GM12878 (cell line): ENCODE results near the gene EBF3. TPM values are rescaled to one million over a fixed set of nuclear protein-coding genes. Genes with fewer than 3 reads are reported as not detected.

ENCODE experiments used
- ATAC-seq: fragments of 200-7000 bp; cut with Tn5 transposase; 3 replicates; pipeline ENCODE4 v1.9.1; 2020; ENCODE audit warnings: mild to moderate bottlenecking, moderate library complexity
- BruUV-seq: library from RNA; stranded (reverse); fragments of 400-500 nt; replicated peaks from 2 replicates; lab custom pipeline; 2021; lab: Mats Ljungman, UMichigan
- CTCF ChIA-PET: fragments of 300-600 bp; sonication (Branson Sonifier 250); formaldehyde crosslinking; extraction: SDS; loops from one replicate; lab custom pipeline; 2021; ENCODE audit warnings: inconsistent platforms; lab: Yijun Ruan, JAX
- POLR2A ChIA-PET: fragments of 350-600 bp; formaldehyde crosslinking; extraction: SDS; loops from one replicate; lab custom pipeline; 2021; ENCODE audit warnings: inconsistent platforms; lab: Charles Lee
- RAD21 ChIA-PET: fragments of 300-600 bp; sonication (Branson Sonifier 250); formaldehyde crosslinking; loops from one replicate; lab custom pipeline; 2023; ENCODE audit warnings: antibody characterized with exemption; ENCODE audit not compliant: unreplicated experiment; lab: Charles Lee
- SMC1A ChIA-PET: fragments of 300-600 bp; sonication (Branson Sonifier 250); formaldehyde crosslinking; loops from one replicate; lab custom pipeline; 2023; ENCODE audit not compliant: unreplicated experiment, uncharacterized antibody; lab: Charles Lee
- DNase-seq: peaks from one replicate; pipeline ENCODE4 v3.0.0-alpha.2; 2011; ENCODE audit warnings: low read depth, low spot score
- FAIRE-seq: peaks from 3 replicates; lab custom pipeline; 2011; peaks lifted over from hg19 to GRCh38; lab: Jason Lieb, UNC
- H2AFZ ChIP-seq: 2 replicates; pipeline ENCODE4 v1.6.0; 2011; ENCODE audit warnings: low read depth, low read length, control low read depth; ENCODE audit not compliant: control insufficient read depth
- H3K27ac ChIP-seq: 2 replicates; pipeline ENCODE4 v1.5.1; 2011; ENCODE audit warnings: control low read depth; ENCODE audit not compliant: control insufficient read depth, insufficient read depth
- H3K27me3 ChIP-seq, 2 experiments: replicated peaks in 1 of 2; 2 replicates each; pipeline versions ENCODE4 v1.6.0 to v1.6.1; 2011; ENCODE audit warnings: low read length in 1 of 2; ENCODE audit not compliant: control insufficient read depth in 2 of 2, insufficient read depth in 2 of 2
- H3K36me3 ChIP-seq, 2 experiments: 2 replicates each; pipeline ENCODE4 v1.5.1; 2011; ENCODE audit warnings: low read length in 1 of 2; ENCODE audit not compliant: control insufficient read depth in 2 of 2, insufficient read depth in 2 of 2
- H3K4me1 ChIP-seq: 2 replicates; pipeline ENCODE4 v1.6.1; 2011; ENCODE audit warnings: mild to moderate bottlenecking, low read length, moderate library complexity, mixed read lengths; ENCODE audit not compliant: control insufficient read depth, insufficient read depth
- H3K4me2 ChIP-seq: 2 replicates; pipeline ENCODE4 v1.6.0; 2011; ENCODE audit warnings: control low read depth; ENCODE audit not compliant: control insufficient read depth, insufficient read depth
- H3K4me3 ChIP-seq: fragments of 200-600 bp; sonication (generic); 2 replicates; pipeline ENCODE4 v1.5.1; 2016
- H3K79me2 ChIP-seq: 2 replicates; pipeline ENCODE4 v1.6.0; 2011; ENCODE audit warnings: low read length; ENCODE audit not compliant: control insufficient read depth, insufficient read depth
- H3K9ac ChIP-seq: 2 replicates; pipeline ENCODE4 v1.8.0; 2011; ENCODE audit warnings: low read length, control low read depth, mixed read lengths; ENCODE audit not compliant: control insufficient read depth, insufficient read depth
- H3K9me3 ChIP-seq: replicated peaks from 3 replicates; pipeline ENCODE4 v1.5.1; 2011; ENCODE audit warnings: mild to moderate bottlenecking, low read length; ENCODE audit not compliant: control insufficient read depth, insufficient read depth
- H4K20me1 ChIP-seq: 2 replicates; pipeline ENCODE4 v1.6.0; 2011; ENCODE audit not compliant: control insufficient read depth, insufficient read depth
- CEBPB ChIP-seq, 2 experiments: fragments of 150-350 bp in 1 of 2; IDR thresholded peaks; 2 replicates each; pipeline ENCODE4 v1.6.1; 2012 to 2014; ENCODE audit warnings: low read depth in 2 of 2, low read length in 2 of 2, borderline replicate concordance in 1 of 2, inconsistent platforms in 1 of 2
- ELK1 ChIP-seq: IDR thresholded peaks from 2 replicates; pipeline ENCODE4 v1.6.1; 2012; ENCODE audit warnings: low read depth, low read length, improper control_type of control experiment
- FOS ChIP-seq: IDR thresholded peaks from 3 replicates; pipeline ENCODE4 v1.6.1; 2011; ENCODE audit warnings: borderline replicate concordance; ENCODE audit not compliant: insufficient read length; ENCODE audit errors: extremely low read depth
- IKZF1 ChIP-seq: fragments of 450-650 bp; conservative IDR thresholded peaks from 2 replicates; pipeline ENCODE4 v1.6.1; 2017; ENCODE audit warnings: antibody characterized with exemption, mild to moderate bottlenecking
- IRF3 ChIP-seq: fragments of 450-650 bp; IDR thresholded peaks from 2 replicates; pipeline ENCODE4 v1.6.1; 2014; ENCODE audit warnings: mild to moderate bottlenecking
- KLF5 ChIP-seq: fragments of 450-650 bp; IDR thresholded peaks from 2 replicates; pipeline ENCODE4 v1.6.1; 2014; ENCODE audit warnings: mild to moderate bottlenecking; ENCODE audit not compliant: partially characterized antibody
- MYC ChIP-seq: IDR thresholded peaks from 2 replicates; pipeline ENCODE4 v1.6.1; 2011; ENCODE audit warnings: mild to moderate bottlenecking, low read length, moderate library complexity, inconsistent platforms; ENCODE audit not compliant: insufficient read depth, insufficient replicate concordance, insufficient read length, severe bottlenecking
- PBX3 ChIP-seq: IDR thresholded peaks from 2 replicates; pipeline ENCODE4 v1.6.1; 2011; ENCODE audit warnings: mild to moderate bottlenecking, low read depth, low read length, moderate library complexity; ENCODE audit not compliant: insufficient replicate concordance
- RFX5 ChIP-seq: IDR thresholded peaks from 2 replicates; pipeline ENCODE4 v1.6.1; 2011; ENCODE audit warnings: low read depth, low read length, improper control_type of control experiment
- SUZ12 ChIP-seq: fragments of 200-600 bp; sonication (generic); IDR thresholded peaks from one replicate; pipeline ENCODE4 v1.6.1; 2018; ENCODE audit warnings: antibody characterized with exemption, mild to moderate bottlenecking; ENCODE audit not compliant: unreplicated experiment
- TCF7 ChIP-seq: IDR thresholded peaks from 2 replicates; pipeline ENCODE4 v1.6.1; 2014; ENCODE audit warnings: antibody characterized with exemption, borderline replicate concordance
- ZBTB11 ChIP-seq: fragments of 450-650 bp; formaldehyde crosslinking; IDR thresholded peaks from 2 replicates; pipeline ENCODE4 v1.5.0; 2022; ENCODE audit warnings: mild to moderate bottlenecking, missing genetic modification characterization
- WGBS: methylation state at CpG from one replicate; pipeline ENCODE4 v1.1.6; 2016; ENCODE audit warnings: low lambda C conversion rate; ENCODE audit not compliant: insufficient replicate concordance, insufficient coverage; ENCODE audit errors: missing lambda C conversion rate; 5-methylcytosine and 5-hydroxymethylcytosine counted together
- in situ Hi-C: fragments of 300-500 bp; cut with MboI; formaldehyde crosslinking; loops from 9 replicates; pipeline ENCODE4 v1.14.3; 2018; ENCODE audit warnings: mixed read lengths
- intact Hi-C: fragments of 100-400 bp; cut with micrococcal nuclease; formaldehyde crosslinking; loops from one replicate; pipeline ENCODE4 v1.14.2; 2022; ENCODE audit not compliant: unreplicated experiment
- polyA plus RNA-seq, 11 experiments: library from polyadenylated mRNA; depleted of rRNA in 4 of 11; unstranded in 6 of 11; stranded (reverse) in 5 of 11; fragments of >200 nt; fragmentation: Nextera tagmentation in 4 of 11; fragmentation: Illumina TruSeq in 1 of 11; extraction: Ambion mirVana in 4 of 11; extraction: Trizol in 1 of 11; gene quantifications; 1 replicate in 1 of 11; 2 replicates in 10 of 11; pipeline versions ENCODE4 v1.2.1 to v1.2.3, GENCODE V29; 2011 to 2016; ENCODE audit warnings: inconsistent platforms in 2 of 11, missing spikeins in 2 of 11, low read depth in 1 of 11
- total RNA-seq, 4 experiments: library from RNA; depleted of rRNA in 3 of 4; stranded (reverse); fragments of >200 nt in 3 of 4; fragmentation: Illumina TruSeq in 1 of 4; extraction: Trizol in 1 of 4; gene quantifications; 2 replicates each; pipeline versions ENCODE4 v1.2.1 to v1.2.3, GENCODE V29; 2013 to 2021

The EBF3 gene
- total and polyA plus RNA-seq, 10 of the 15 experiments (the other 5 are each of a cell fraction or from before 2014, with no cell fraction given): not detected

- Histone ChIP-seq H3K9me3 (no peaks in the 10 kb centered on the region), H3K79me2 (no peaks in the 10 kb centered on the region), H2AFZ (no peak overlapping the region), H3K27ac (no peak overlapping the region), H3K27me3 (no peaks in the 10 kb centered on the region; a peak in 1 of 4 replicates), H3K4me2 (no peak overlapping the region), H3K36me3 (no peaks in the 10 kb centered on the region), H4K20me1 (no peaks in the 10 kb centered on the region), H3K4me3 (no peak overlapping the region), H3K9ac (no peak overlapping the region), H3K4me1 (no peaks in the 10 kb centered on the region)
- WGBS: 17% methylated on average over 8 of the region's 9 CpGs
- FAIRE-seq (no peak), ATAC-seq (no peak), DNase-seq (no peak)
- SMC1A ChIA-PET: no interaction called here
- no peak for TF ChIP-seq ZBTB11 (CRISPR knock-in tag)
- TF ChIP-seq MYC: no peak
- no peak for TF ChIP-seq FOS
- TF ChIP-seq PBX3: no peak
- TF ChIP-seq IRF3: no peak
- no peak for TF ChIP-seq TCF7
- TF ChIP-seq RFX5: no peak
- TF ChIP-seq CEBPB (IDR thresholded peaks at IDR 0.05; ENCODE audit: borderline replicate concordance in 1 of 2, low read depth in 2 of 2, low read length in 2 of 2): no peak
- no peak for TF ChIP-seq SUZ12
- TF ChIP-seq ELK1: no peak
- TF ChIP-seq IKZF1: no peak
- no peak for TF ChIP-seq KLF5
- in situ Hi-C loops: no loop called here
- POLR2A ChIA-PET: no interaction called here
- intact Hi-C loops: no loop called here
- CTCF ChIA-PET: no interaction called here
- no TSS peak for BruUV-seq
- RAD21 ChIA-PET: no interaction called here
Observed at GRCh38 chr10:129942391-129942790, 21.7 kb downstream of the EBF3 start.
